SU-DHL-6 (cell line): ENCODE measurements around the gene ATP13A1.

Experiments used
- EZH2phosphoT487 ChIP-seq: fragments of 200-600 bp; sonication (generic), shearing (Covaris generic); conservative IDR thresholded peaks from 2 replicates; pipeline ENCODE4 v1.6.1; 2018; ENCODE audit warnings: mild to moderate bottlenecking, antibody characterized with exemption, low read length, moderate library complexity, mixed read lengths
- TF ChIP-seq, protein P1 (sequence below): fragments of 200-600 bp; sonication (generic); IDR thresholded peaks from one replicate; pipeline ENCODE4 v1.5.1; 2017; ENCODE audit warnings: antibody characterized with exemption, mild to moderate bottlenecking, low read length, moderate library complexity; ENCODE audit not compliant: insufficient read depth, poor library complexity, severe bottlenecking

DNA sequence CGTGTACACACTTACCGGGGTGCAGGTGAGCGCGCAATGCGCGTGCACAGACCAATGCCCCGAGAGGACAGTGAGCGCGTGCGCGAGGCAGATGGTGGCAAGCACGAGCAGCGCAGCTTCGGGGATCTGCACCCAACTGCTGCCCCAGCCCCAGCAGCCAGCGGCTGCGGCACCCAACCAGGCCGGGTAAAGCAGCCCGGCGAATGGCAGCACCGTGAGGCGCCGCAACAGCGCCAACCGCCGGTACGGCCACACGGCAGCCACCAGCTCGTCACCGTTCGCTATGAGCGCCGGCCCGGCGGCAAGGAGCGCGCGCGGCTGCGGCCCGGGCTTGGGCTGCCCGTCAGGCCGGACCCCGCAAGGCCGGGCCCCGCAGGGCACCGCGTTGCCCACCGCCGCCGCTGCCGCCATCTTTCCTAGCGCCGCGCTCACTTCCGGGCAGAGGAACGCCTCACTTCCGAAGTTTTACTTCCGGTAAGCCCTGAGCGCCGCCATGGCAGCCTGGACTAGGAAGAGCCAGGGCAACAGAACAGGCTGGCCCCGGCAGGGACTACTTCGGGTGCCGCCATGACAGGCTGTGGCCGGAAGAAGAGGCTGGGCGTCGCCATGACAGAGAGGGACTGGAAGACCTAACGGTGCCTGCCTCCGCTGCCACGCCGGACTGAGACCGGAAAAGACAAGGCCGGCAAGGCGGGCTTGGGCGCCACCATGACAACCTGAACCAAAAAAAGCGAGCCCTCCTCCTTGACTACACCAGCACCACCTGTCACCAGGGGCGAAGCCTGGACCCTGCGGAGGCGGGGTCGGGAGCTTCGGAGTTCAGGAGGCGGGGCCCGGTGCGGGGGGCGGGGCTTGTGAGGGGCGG, at the start of gene ATP13A1:
- TF ChIP-seq, protein P1, sequence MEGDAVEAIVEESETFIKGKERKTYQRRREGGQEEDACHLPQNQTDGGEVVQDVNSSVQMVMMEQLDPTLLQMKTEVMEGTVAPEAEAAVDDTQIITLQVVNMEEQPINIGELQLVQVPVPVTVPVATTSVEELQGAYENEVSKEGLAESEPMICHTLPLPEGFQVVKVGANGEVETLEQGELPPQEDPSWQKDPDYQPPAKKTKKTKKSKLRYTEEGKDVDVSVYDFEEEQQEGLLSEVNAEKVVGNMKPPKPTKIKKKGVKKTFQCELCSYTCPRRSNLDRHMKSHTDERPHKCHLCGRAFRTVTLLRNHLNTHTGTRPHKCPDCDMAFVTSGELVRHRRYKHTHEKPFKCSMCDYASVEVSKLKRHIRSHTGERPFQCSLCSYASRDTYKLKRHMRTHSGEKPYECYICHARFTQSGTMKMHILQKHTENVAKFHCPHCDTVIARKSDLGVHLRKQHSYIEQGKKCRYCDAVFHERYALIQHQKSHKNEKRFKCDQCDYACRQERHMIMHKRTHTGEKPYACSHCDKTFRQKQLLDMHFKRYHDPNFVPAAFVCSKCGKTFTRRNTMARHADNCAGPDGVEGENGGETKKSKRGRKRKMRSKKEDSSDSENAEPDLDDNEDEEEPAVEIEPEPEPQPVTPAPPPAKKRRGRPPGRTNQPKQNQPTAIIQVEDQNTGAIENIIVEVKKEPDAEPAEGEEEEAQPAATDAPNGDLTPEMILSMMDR, result no peak
- TF ChIP-seq EZH2phosphoT487, result no peak
